Stomach (tissue), 4 donors: ENCODE measurements around the gene SLAMF9.

ENCODE experiments used
- POLR2A ChIP-seq, 4 donors: fragments of 450-650 bp; IDR thresholded peaks; one replicate each; pipeline ENCODE4 v1.6.1; 2016; ENCODE audit warnings: antibody characterized with exemption in 4 of 4, control low read depth in 2 of 4, mild to moderate bottlenecking in 1 of 4, moderate library complexity in 1 of 4
- TF ChIP-seq, protein P1 (sequence below), 7 experiments: fragments of 450-650 bp in 4 of 7; fragments of 200-600 bp in 3 of 7; sonication (generic) in 3 of 7; IDR thresholded peaks; one replicate each; pipeline ENCODE4 v1.5.1; 2016 to 2019; ENCODE audit warnings: antibody characterized with exemption in 7 of 7, control low read depth in 2 of 7, mild to moderate bottlenecking in 1 of 7

DNA sequence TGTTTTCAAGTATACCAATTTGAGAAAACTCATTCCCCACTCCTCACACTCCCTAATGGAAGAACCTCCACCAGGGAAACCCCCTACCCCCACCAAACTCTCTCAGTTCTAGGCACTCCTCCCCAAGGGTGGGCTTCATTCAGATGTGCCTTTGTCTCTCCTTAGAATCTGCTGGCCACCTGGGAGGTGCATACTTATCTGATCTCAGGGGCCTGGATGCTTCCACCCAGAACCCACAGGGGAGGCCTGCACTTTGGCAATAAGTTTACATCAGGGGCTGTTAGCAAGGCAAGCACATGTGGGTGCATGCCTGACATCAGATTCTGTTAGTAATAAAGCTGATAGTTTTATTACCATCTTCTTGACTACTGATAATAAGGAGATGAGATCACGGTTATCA, 32.5 kb upstream of the SLAMF9 start:
- no peak for TF ChIP-seq POLR2A (IDR thresholded peaks at IDR 0.05)
- TF ChIP-seq, protein P1, sequence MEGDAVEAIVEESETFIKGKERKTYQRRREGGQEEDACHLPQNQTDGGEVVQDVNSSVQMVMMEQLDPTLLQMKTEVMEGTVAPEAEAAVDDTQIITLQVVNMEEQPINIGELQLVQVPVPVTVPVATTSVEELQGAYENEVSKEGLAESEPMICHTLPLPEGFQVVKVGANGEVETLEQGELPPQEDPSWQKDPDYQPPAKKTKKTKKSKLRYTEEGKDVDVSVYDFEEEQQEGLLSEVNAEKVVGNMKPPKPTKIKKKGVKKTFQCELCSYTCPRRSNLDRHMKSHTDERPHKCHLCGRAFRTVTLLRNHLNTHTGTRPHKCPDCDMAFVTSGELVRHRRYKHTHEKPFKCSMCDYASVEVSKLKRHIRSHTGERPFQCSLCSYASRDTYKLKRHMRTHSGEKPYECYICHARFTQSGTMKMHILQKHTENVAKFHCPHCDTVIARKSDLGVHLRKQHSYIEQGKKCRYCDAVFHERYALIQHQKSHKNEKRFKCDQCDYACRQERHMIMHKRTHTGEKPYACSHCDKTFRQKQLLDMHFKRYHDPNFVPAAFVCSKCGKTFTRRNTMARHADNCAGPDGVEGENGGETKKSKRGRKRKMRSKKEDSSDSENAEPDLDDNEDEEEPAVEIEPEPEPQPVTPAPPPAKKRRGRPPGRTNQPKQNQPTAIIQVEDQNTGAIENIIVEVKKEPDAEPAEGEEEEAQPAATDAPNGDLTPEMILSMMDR (IDR thresholded peaks at IDR 0.05), result no peak
